HG03196 (cell line): ENCODE results near the gene KRT7.

Source experiments
- ATAC-seq: cut with Tn5 transposase; IDR thresholded peaks from one replicate; pipeline ENCODE4 v1.9.1; 2021; ENCODE audit not compliant: unreplicated experiment

The KRT7 gene

DNA sequence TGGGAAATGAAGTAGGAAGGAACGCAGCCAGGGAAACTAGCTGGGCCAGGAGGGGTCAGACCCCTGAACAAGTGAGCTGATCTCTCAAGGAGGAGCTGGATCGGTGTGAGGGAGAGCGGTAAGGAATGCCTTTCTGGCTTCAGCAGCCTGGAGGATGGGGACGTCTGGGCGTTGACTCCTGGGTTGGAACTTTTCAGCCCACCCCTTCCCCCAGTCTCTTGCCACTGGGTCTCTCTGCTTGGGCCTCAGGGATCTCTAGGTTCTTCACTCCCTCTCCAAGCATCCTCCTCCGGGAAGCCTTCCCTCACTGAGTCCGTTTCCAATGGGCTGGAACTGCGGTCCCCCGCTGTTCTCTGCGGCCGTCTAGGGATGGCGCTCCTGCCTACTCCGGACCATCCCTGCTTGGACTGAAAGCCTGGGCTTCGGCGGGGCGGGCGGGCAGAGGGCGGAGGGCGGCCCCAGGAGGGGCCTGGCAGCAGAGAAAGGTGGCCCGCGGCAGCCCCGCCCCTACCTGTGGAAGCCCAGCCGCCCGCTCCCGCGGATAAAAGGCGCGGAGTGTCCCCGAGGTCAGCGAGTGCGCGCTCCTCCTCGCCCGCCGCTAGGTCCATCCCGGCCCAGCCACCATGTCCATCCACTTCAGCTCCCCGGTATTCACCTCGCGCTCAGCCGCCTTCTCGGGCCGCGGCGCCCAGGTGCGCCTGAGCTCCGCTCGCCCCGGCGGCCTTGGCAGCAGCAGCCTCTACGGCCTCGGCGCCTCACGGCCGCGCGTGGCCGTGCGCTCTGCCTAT lies at the start of gene KRT7:
TSS of gene KRT7 (plus strand) at position 570 of the 788 bp plus-strand sequence. CDS start at position 624, 54 bp downstream.
- no peak for ATAC-seq

DNA sequence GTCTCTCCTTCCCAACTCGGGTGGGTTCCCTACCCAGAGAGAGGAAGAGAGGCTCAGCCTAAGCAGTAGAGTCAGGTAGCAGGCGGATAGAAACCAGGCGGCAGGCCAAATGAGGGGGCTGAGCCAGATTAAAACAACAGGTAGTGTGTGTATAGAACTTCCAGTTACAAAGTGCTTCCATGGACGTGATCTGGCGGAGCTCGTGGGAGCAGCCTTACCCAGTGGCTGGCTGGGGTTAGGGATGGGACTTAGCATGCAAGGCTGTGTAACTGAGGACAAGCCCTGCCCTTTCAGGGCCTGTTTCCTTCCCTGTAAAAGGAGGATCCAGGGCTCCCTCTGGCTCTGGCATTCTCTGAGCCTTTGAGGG lies 49.5 kb upstream of the KRT7 start:
- no peak for ATAC-seq

DNA sequence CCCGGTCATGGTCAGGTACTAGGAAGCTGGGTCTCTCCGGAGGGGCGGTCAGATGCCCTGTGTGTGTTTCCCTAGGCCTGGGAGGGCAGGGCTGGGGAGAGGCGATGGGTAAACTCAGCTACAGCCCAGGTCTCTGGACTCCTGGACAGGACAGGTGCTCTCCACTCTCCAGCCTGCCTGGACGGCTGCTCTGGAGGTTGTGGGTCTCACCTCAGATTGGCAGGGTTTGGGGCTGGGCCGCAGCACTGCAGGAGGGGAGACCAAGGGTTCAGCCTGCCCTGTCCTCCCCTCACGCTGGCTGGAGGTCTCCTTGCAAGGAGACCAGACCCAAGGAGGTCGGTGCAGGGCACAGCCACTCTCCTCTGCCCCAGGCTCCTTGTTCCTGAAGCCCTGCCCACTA lies 49.1 kb upstream of the KRT7 start:
- ATAC-seq = no peak

DNA sequence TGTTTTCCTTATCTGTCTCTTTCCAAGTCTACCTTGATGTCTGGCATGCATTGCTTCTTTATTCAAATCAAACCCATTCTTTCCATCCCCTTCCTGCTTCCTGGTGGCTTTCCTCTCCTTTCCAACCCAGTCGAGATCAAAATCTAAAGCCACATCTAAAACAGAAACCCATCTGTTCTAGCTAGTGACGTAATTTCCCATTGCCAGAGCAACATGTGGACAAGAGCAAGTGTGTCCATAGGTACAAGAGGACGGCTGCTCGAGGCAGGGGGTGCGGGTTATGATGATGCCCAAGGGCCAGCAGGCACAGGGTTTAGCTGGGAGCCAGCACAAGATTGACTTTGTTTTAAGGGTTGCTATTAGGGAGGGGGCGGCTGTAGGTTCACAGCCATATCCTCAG lies 48.2 kb upstream of the KRT7 start:
- ATAC-seq = no peak

- no peak for ATAC-seq
Measured at GRCh38 chr12:52185400-52185967, 47.6 kb upstream of the KRT7 start.

GRCh38 chr12:52186118-52186840 lies 46.8 kb upstream of the KRT7 start:
- ATAC-seq = no peak

- no peak for ATAC-seq
Measured at GRCh38 chr12:52187206-52187605, 45.8 kb upstream of the KRT7 start.

- ATAC-seq = no peak
Measured at GRCh38 chr12:52187640-52188039, 45.4 kb upstream of the KRT7 start.

DNA sequence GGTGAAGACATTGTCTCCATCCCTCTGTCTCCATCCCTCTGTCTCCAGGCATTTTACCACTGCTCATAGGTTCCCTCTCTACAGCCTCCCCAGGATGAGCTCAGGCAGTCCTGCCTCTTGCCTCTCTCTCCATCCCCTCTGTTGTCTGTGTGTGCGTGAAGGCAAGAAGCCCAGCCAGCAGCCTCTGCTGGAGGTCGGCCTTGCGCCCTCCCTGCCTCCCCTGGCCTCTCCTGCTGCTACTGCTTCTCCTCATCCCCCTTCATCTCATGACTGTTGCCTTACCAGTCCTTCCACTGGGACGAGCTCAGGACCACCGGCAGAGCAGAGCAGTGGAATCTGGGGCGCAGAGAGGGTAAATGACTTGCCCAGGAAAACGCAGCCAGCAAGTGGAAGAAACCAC lies 44.4 kb upstream of the KRT7 start:
- ATAC-seq = no peak

GRCh38 chr12:52189376-52190174 lies 43.5 kb upstream of the KRT7 start:
- ATAC-seq = no peak

GRCh38 chr12:52190860-52191729 lies 41.9 kb upstream of the KRT7 start:
- ATAC-seq = no peak

DNA sequence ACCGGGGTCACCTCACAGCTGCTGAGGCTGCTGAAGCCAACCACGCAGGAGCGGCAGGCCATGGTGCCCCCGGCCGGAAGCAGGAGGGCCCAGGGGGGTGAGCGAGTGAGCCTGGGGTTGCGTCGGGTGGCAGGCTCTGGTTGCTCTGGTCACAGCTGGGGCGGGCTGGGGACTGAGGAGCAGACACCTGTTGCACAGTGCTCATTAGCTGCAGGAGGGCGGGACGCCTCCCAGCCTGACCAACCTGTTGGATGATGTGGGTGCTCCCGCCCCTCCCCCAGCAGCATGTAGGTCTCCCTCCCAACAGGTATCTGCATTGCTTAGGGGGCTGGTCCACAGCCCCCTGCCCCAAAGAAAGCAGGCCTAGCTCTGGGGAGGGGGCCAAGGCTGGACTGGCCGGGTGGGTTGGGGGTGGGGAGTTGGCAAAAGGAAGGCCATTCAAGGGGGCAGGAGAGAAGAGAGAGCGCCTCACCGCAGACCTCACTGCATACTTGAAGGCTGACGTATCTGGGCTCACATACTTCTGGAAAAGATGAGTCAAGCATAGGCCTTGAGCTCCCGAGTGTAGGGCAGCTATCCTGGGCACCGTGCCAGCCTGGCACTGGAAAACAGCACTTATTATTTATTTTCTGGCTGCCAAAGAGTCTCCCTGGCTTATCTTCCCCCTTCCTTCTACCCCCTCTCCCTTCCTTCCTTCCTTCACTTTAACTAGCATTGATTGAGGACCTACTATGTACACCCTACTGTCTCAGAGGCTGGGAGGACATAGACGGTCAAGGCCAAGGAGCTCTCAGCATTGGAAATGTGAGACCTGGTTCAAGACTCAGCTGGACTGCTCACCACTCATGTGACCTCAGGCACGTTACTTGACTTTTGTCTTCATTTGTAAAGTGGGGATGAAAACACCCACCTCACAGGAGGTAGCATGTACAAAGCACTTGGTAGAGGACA lies 40.9 kb upstream of the KRT7 start, which contains the start of gene KRT80:
TSS of gene KRT80 (minus strand) at position 174 of the 951 bp plus-strand sequence. CDS start at position 62, 112 bp downstream.
- ATAC-seq = no peak

GRCh38 chr12:52193532-52193931 lies 39.5 kb upstream of the KRT7 start:
- no peak for ATAC-seq

DNA sequence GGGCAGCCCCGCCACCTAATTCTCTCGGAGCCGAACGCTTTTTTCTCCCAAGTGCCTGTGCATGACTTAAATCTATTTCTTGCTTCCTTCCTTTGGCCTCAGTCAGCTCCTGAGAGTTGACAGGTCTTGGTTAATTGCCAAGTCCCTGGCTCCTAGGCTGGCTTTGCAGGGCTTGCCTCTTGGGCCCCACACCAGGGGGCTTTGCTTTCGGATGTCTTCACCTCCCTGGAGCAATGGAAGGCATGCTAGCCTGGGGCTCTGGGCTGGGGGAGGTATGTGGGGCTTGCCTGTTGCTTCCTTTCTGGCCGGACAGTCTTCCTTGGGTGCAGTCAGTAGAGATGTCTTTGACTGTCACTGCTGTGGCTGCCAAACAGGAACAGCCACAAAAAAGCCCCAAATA lies 39.1 kb upstream of the KRT7 start:
- ATAC-seq = no peak

DNA sequence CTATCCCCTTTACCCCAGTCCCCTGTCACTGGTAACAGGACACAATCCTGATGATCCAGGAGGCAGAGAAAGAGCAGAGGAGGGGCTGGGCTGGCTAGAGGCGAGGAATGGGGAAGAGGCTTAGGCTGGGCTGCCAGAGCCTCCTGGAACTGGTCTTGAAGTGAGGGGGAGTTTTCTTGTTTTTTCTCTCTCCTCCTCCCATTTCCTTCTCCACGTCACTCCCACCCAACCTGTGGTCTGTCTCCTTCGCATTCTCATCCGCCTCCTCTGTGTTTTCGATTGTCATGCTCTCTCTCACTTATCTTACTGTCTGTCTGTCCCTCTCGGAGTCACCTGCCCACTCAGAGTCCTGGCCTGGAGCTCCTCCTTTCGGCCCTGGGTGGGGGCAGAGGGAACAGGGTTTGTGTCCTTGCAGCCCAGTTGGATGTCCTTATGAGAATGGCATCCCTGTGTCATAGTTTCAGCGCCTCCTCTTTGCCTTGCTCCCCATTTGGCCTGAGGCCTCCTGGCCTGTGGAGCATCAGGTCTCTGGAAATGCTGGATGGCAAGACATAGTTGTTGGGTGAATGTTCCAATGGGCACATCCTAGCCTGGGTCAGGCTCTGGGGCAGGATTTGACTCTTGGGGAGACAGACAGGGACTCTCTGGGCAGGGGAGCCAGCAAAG lies 37.8 kb upstream of the KRT7 start:
- no peak for ATAC-seq

DNA sequence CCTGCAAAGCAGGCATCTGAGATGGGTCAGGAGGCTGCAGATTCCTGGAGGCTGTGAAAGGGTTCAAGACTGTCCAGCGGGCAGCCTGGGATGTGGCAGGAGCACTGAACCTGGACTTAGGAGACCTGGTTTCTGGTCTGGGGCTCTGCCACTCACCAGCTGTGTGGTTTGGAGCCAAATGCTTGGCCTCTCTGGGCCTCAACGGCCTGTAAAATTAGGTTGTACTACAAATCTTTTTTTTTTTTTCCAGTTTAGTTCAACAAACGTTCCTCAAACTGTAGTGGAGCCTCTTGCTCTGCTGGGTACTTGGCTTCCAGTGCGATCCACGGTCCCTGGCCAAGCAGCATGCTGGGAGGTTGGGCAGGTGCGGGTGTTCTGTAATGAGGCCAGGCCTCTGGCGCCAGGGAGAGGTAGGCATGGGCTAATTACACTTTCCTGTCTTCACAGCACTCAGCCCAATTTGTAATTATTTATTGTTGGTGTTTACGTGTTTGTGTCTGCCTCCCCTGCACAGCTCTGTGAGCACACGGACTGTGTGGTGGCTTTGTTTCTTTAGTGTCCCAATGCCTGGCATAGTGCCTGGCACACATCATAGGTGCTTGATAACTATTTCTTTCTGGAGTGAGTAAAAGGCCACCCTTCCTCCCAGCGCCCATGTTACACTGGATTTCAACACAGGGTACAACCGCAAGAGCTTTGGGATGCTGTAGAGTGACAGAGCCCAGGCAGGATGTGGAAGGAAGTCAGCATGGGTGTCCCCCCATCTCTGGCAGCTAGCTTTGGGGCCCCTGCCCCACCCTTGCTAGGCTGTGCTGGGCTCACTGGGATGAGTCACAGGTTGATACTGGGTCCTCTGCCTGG lies 35.4 kb upstream of the KRT7 start:
- no peak for ATAC-seq

- no peak for ATAC-seq
Measured at GRCh38 chr12:52198454-52199215, 34.4 kb upstream of the KRT7 start.
